HG03457 (cell line): ENCODE data around the gene SURF4.

Source experiments
- ATAC-seq: cut with Tn5 transposase; IDR thresholded peaks from one replicate; pipeline ENCODE4 v1.9.1; 2021; ENCODE audit warnings: moderate number of reproducible peaks; ENCODE audit not compliant: unreplicated experiment

SURF4 gene

DNA sequence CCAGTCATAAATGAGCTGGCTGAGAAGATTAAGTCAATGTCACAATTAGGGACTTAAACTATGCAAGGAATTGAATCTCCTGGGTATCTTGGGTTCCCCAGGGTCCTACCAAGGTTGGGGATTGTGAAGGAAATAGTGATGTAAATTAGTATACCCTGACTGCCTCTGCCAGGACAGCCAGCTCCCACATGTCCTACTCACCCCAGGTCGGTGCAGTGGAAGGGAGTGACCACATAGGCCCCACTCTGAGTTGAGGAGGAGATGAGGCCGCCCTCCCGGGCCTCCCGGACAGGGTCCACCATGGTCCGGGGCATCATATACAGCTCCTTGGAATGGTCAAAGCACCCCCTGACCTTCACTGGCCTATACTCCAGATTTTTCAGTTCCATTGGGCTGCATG, 22.3 kb downstream of the SURF4 start:
- ATAC-seq = no peak

DNA sequence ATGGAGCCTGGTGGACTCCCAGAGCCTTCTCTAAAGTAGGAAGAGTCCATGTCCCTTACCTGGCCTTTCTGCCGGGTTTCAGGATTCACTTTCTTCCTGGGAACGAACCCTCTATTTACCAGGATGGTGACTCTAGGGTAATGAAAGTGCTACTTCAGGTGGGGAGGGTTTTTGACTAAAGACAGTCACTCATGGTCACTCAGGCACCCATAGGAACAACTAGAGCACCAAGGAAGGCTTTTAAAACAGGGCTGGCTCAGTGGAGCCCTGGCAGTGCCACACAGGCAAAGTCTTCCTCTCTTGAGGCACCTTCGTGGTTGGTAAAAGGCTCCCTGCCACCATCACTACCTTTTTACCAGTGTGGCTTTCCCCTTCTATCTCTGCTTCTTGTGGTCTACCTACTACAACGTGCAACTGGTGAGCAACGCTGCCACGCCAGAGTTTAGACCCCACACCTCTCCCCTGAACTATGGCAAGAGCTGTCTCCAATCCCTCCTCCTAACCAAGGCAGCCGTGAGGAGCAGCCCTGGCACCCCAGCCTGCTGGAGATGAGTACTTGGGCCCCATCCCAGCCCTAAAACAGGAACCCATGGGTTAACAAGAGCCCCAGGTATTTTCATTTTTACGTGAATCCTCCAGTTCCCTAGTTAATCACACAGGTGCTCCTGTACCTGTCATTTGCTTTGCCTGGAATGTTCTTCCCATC, 23.1 kb downstream of the SURF4 start:
- ATAC-seq = no peak

DNA sequence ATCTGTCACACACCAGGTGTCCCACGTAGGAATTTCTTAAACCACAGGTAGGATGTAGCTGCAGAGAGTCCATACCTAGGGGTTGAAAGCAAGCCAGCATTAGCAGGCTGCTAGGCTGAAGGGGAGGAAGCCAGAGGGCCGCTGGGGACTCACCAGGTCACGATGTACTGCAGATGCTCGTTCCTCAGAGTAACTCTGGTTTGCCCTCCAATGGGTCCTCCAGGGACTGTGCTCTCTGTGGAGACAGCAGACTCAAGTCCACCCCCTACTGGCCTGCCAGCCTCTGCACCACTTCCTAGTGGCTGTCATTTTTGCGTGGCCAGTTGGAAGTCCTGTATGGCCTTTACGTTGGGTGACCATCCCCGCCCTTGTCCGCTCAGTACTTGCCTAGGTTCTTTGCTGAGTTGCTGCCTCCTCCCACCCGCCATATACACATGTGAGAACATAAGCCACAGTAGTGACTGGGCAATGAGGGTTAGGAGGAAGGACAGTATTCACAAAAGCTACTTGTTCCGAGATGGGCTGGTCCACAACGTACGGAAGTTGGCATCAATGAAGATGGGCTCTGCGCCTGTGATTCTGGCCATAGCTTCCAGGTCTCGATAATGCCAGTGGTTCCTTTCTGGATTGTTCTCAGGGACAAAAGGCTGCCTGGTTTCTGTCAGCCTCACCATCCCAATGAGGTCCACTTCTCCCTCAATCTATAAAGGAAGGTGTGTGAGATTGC, 23.8 kb downstream of the SURF4 start:
- ATAC-seq = no peak

- no peak for ATAC-seq
Observed at GRCh38 chr9:133351526-133351907, 24.3 kb downstream of the SURF4 start.

DNA sequence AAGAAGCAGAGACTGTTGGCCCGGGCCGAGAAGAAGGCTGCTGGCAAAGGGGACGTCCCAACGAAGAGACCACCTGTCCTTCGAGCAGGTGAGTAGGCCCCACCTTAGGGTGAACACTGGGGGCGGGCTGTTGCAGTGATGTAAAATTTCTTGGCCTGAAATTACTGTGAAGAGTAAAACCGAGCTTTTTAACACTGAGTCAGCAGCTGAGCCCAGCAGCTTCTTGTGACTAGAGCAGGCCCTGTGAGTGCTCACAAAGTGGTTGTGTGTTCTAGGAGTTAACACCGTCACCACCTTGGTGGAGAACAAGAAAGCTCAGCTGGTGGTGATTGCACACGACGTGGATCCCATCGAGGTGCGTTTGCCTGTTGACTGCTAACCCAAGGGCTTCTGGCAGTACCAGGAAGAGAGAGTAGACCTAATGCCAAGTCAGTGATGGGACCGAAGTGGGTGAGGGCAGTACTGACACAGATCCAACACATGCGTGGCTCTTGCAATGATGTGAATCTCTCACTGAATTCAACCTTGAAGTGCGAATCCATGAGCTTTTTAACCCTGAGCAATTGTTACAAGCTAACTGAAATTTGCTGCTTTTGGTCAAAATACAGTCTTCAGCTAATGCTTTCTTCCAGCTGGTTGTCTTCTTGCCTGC, 25.8 kb downstream of the SURF4 start:
- ATAC-seq = no peak

DNA sequence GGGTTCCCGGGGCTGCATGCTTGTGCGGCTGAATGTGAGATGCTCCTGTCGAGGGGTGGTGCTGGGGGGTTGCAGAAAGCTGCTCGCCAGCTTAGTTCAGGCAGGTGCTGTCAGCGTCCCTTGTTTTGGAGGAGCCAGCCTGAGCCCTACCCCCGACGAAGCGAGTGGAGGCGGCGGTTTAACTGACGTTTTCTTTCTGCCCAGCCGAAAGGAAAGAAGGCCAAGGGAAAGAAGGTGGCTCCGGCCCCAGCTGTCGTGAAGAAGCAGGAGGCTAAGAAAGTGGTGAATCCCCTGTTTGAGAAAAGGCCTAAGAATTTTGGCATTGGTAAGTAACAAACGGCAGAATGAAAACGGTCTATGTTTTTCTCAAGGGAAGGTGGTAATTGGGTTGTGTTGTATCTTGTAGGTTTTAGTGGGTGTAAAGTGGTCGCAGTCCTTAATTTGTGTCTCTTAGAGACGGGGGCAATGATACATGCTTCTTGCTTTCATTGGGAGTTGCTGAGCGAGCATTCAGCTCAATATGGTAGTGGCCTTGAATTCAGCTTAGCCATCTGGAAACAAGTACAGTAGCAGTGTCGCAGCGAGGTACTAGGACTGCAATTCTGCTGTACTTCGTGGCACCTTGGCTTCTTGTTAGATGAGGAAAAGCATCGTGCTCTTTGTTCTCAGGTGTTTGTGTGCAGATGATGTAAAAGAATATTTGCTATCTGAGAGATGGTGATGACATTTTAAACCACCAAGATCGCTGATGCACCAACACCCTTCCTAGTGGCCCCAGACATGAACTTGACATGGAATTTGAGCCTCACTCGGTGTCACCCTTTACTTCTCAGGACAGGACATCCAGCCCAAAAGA, 26.9 kb downstream of the SURF4 start:
- ATAC-seq = no peak

GRCh38 chr9:133347985-133348717, 27.7 kb downstream of the SURF4 start, which contains the start of the genes MED22 and RPL7A:
Gene MED22, minus strand, starts transcription at chr9:133348131. Its CDS starts 1,469 bp downstream, at chr9:133346662.
Gene RPL7A, plus strand, starts transcription at chr9:133348218. Its CDS starts 26 bp downstream, at chr9:133348244.
- ATAC-seq = peak; percentile 48

DNA sequence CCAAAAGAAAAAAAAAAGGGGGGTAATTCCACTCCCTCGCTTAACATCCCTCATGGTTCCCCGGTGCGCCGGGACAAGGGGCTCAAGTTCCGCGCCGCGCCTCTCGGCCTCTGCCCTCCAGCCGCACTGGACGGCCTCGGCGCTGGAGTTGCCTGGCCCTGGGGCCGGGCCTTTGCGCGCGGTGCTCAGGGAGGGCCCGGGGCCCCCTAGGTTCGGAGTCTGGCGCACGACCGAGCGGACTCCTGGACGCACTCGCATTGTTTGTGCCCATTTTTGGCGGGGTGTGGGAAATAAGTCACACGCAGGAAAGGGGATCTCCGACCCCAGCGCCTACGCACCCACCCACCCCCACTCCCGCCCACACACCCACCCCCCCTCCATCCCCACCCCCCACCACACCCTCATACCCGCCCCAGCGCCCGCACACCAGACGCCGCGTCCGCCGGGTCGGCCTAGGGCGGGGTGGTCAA, 28.3 kb downstream of the SURF4 start:
- peak; percentile 32 for ATAC-seq

- no peak for ATAC-seq
Observed at GRCh38 chr9:133346021-133346785, 29.7 kb downstream of the SURF4 start.

DNA sequence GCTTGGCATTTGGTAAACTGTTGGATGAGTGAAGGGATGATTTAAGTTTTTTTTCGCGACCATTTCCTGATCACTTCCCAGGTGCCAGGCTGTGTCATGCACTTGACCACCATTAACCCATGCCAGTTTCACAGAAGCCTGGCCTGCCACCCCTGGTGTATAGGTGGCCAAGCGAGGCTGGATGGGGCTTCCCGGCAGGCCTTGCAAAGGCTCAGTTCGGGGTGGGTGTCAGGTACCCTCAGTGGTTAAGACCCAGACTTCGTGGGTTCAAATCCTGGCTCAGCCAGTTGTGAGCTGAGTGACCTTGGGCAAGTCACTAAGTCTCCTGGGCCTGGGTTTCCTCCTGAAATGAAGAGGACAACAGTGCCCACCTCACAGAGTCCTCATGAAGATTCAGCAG, 30.3 kb downstream of the SURF4 start:
- ATAC-seq = no peak

- no peak for ATAC-seq
Observed at GRCh38 chr9:133344979-133345378, 30.9 kb downstream of the SURF4 start.

- no peak for ATAC-seq
Observed at GRCh38 chr9:133344071-133344470, 31.8 kb downstream of the SURF4 start.

- ATAC-seq = no peak
Observed at GRCh38 chr9:133342570-133342969, 33.3 kb downstream of the SURF4 start.

DNA sequence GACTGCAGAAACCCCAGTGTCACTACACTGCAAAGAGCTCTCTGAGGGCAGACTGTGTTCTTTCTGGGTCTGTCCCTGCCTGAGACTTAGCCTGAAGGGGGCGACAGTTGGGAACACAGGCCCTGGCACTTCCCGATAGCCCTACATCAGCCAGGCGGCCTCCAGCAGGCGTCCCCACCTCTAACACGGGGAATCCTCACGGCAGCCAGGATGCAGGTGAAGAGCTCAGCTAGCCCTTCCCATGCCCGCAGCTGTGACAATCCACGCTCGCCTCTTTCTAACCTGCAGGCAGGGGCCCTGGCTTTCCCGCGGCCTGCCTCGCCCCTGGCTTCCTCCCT, 33.8 kb downstream of the SURF4 start:
- ATAC-seq = no peak

GRCh38 chr9:133341369-133342068, 34.3 kb downstream of the SURF4 start:
- no peak for ATAC-seq

GRCh38 chr9:133340916-133341315, 34.9 kb downstream of the SURF4 start:
- ATAC-seq = no peak

GRCh38 chr9:133340256-133340655, 35.6 kb downstream of the SURF4 start:
- no peak for ATAC-seq

GRCh38 chr9:133339641-133340040, 36.2 kb downstream of the SURF4 start:
- ATAC-seq = no peak
